A549 (cell line): ENCODE data around the gene KRTAP9-9.
"Not testable (repeated sequence)": the region's sequence is repeated elsewhere in the genome, so short reads cannot be mapped to it uniquely, and the experiment has no call there.

Experiments used
- ELK1 ChIP-seq: fragments of 150-350 bp; IDR thresholded peaks from 2 replicates; pipeline ENCODE4 v1.6.1; 2014; ENCODE audit warnings: low read depth, mild to moderate bottlenecking, low read length
- EP300 ChIP-seq, 2 experiments: fragments of >200 bp; sonication (Bioruptor Twin); formaldehyde crosslinking; IDR thresholded peaks; 2 replicates in 1 of 2; 3 replicates in 1 of 2; pipeline ENCODE4 v1.6.1; 2016 to 2017
- GATA3 ChIP-seq: IDR thresholded peaks from 2 replicates; pipeline ENCODE4 v1.6.1; 2012; ENCODE audit warnings: borderline replicate concordance
- JUN ChIP-seq, 2 experiments: fragments of >200 bp; sonication (Bioruptor Twin); formaldehyde crosslinking; IDR thresholded peaks; 2 replicates in 1 of 2; 3 replicates in 1 of 2; pipeline ENCODE4 v1.6.1; 2016 to 2017
- MAFK ChIP-seq: fragments of 450-650 bp; IDR thresholded peaks from 2 replicates; pipeline ENCODE4 v1.6.1; 2014; ENCODE audit not compliant: partially characterized antibody
- NR3C1 ChIP-seq: fragments of >200 bp; sonication (Bioruptor Twin); formaldehyde crosslinking; IDR thresholded peaks from 3 replicates; pipeline ENCODE4 v1.6.1; 2017
- POLR2A ChIP-seq: IDR thresholded peaks from 2 replicates; pipeline ENCODE4 v1.6.1; 2012; ENCODE audit warnings: mild to moderate bottlenecking, low read length
- RAD21 ChIP-seq, 2 experiments: fragments of >200 bp in 1 of 2; sonication (Bioruptor Twin) in 1 of 2; formaldehyde crosslinking in 1 of 2; IDR thresholded peaks in 1 of 2; conservative IDR thresholded peaks in 1 of 2; 2 replicates in 1 of 2; 3 replicates in 1 of 2; pipeline ENCODE4 v1.6.1; 2012 to 2018; ENCODE audit warnings: inconsistent platforms in 1 of 2
- RCOR1 ChIP-seq: fragments of 150-350 bp; IDR thresholded peaks from 2 replicates; pipeline ENCODE4 v1.6.1; 2014; ENCODE audit warnings: antibody characterized with exemption, low read length, low read depth
- REST ChIP-seq: fragments of 200-600 bp; sonication (generic); IDR thresholded peaks from 2 replicates; pipeline ENCODE4 v1.6.1; 2016; ENCODE audit warnings: antibody characterized with exemption, mild to moderate bottlenecking, moderate library complexity
- RFX5 ChIP-seq: fragments of 450-650 bp; IDR thresholded peaks from 2 replicates; pipeline ENCODE4 v1.7.1; 2014; ENCODE audit warnings: antibody characterized with exemption, mild to moderate bottlenecking, moderate library complexity
- TF ChIP-seq, protein P1 (sequence below): fragments of >200 bp; sonication (Bioruptor Twin); formaldehyde crosslinking; IDR thresholded peaks from 3 replicates; pipeline ENCODE4 v1.5.1; 2016
- TF ChIP-seq, protein P2 (sequence below): fragments of 450-650 bp; IDR thresholded peaks from 2 replicates; pipeline ENCODE4 v1.6.1; 2014; ENCODE audit warnings: antibody characterized with exemption

DNA sequence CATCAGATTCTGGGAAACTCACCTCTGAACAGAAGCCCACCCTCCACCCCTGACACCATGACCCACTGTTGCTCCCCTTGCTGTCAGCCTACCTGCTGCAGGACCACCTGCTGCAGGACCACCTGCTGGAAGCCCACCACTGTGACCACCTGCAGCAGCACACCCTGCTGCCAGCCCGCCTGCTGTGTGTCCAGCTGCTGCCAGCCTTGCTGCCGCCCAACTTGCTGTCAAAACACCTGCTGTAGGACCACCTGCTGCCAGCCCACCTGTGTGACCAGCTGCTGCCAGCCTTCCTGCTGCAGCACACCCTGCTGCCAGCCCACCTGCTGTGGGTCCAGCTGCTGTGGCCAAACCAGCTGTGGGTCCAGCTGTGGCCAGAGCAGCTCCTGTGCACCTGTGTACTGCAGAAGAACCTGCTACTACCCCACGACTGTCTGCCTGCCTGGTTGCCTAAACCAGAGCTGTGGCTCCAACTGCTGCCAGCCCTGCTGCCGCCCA lies 28.5 kb upstream of the KRTAP9-9 start, which contains the start of gene KRTAP9-2:
- TF ChIP-seq MAFK; JUN (IDR thresholded peaks at IDR 0.05); REST; NR3C1; GATA3; EP300 (IDR thresholded peaks at IDR 0.05); POLR2A; ELK1; RFX5; RCOR1; RAD21 (conservative IDR thresholded peaks at IDR 0.05 in 1 of 2, IDR thresholded peaks at IDR 0.05 in 1 of 2): not testable (repeated sequence)
- TF ChIP-seq, protein P1, sequence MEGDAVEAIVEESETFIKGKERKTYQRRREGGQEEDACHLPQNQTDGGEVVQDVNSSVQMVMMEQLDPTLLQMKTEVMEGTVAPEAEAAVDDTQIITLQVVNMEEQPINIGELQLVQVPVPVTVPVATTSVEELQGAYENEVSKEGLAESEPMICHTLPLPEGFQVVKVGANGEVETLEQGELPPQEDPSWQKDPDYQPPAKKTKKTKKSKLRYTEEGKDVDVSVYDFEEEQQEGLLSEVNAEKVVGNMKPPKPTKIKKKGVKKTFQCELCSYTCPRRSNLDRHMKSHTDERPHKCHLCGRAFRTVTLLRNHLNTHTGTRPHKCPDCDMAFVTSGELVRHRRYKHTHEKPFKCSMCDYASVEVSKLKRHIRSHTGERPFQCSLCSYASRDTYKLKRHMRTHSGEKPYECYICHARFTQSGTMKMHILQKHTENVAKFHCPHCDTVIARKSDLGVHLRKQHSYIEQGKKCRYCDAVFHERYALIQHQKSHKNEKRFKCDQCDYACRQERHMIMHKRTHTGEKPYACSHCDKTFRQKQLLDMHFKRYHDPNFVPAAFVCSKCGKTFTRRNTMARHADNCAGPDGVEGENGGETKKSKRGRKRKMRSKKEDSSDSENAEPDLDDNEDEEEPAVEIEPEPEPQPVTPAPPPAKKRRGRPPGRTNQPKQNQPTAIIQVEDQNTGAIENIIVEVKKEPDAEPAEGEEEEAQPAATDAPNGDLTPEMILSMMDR: not testable (repeated sequence)
- TF ChIP-seq, protein P2, sequence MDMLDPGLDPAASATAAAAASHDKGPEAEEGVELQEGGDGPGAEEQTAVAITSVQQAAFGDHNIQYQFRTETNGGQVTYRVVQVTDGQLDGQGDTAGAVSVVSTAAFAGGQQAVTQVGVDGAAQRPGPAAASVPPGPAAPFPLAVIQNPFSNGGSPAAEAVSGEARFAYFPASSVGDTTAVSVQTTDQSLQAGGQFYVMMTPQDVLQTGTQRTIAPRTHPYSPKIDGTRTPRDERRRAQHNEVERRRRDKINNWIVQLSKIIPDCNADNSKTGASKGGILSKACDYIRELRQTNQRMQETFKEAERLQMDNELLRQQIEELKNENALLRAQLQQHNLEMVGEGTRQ: not testable (repeated sequence)
